ENCODE data around the gene PRKN.

PRKN gene

DNA sequence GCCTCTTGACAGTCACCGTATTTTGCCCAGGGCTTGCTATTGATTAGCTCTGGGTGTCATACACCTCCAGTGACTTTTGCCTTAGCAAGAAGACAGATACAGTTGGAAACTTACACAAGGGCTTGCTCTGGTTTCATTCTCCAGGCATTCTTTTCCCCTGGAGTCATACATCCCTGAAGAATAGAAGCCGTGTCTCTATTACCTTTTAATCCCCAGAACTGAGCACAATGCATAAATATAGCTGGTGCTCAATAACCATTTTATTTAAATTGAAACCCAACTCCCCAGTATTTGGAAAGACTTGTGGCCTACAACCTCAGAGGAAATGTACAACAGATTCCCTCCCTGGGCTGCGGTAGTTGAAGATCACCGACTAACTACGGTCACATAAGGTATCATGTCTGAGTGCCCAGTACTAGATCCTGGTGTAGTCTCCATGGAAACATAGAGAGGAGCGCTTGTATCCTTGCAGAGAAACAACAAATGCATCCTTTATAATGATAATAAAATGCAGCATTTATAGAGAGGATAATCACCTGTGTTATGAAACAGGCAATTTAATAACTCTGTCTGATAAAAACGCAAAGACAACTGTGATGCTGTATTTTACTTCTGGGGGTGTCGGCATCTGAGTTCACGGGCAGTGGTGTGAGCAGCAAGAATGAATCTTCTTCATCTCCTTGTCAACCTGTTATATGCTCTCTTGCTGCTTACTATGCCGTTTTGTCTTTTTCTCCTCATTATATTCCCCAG is 1052.5 kb downstream of the PRKN start:
- no peak for DNase-seq

- no peak for DNase-seq
Measured at GRCh38 chr6:161673026-161673425, 1054.5 kb downstream of the PRKN start.

DNA sequence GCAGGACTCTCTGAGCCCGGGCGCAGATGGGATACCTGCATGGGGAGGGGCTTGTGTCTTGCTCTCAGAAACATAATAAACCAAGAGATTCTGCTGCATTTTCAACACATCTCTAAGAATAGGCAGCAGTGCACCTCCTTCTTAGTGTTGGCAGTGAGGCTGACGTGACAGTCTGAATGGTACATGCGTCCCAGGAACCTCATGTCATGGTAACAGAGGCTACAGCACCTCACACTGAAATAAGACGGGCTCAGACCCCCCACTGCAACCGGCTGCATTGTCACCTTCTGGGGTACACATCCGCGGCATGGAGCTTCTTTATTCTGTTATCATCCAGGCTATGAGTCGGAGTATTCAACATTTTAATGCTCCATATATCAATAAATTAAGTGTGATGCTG is 1056.4 kb downstream of the PRKN start:
- no peak for DNase-seq

DNA sequence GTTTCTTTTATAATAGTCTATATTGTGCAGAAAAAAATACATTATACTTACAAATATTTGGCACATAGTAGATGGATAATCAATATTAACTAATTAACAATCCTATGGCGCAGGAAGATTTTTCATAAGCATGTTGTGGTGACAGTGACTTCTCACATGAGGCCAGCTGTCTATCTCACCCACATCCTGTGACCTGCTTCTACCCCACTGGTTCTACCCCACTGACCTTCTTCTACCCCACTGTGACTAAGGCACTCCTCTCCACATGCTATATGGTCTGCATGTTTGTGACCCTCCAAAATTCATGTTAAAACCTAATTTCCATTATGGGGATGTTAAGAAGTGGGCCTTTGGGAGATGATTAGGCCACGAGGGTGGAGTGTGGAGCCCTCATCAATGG is 1058.9 kb downstream of the PRKN start:
- DNase-seq = no peak

- no peak for DNase-seq
Measured at GRCh38 chr6:161667957-161668356, 1059.6 kb downstream of the PRKN start.

DNA sequence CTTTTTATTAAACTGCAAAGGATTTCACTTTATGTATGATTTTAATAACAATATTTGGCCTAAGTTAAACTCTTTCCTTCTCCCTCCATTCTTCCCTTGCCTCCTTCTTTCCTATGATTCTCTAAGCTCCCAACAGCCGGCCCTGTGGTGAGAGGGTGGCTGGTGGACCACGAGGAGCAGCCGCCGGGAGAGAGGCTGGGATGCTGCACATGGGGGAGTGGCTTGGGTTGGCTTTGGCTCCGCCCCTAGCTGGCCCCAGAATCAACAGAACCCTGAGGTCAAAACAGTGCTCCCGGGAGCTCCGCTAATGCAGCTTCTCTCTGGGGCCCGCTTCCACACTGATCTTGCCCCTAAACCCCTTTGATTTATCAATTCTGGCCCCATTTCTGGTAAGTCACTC is 1063.9 kb downstream of the PRKN start:
- DNase-seq = no peak

DNA sequence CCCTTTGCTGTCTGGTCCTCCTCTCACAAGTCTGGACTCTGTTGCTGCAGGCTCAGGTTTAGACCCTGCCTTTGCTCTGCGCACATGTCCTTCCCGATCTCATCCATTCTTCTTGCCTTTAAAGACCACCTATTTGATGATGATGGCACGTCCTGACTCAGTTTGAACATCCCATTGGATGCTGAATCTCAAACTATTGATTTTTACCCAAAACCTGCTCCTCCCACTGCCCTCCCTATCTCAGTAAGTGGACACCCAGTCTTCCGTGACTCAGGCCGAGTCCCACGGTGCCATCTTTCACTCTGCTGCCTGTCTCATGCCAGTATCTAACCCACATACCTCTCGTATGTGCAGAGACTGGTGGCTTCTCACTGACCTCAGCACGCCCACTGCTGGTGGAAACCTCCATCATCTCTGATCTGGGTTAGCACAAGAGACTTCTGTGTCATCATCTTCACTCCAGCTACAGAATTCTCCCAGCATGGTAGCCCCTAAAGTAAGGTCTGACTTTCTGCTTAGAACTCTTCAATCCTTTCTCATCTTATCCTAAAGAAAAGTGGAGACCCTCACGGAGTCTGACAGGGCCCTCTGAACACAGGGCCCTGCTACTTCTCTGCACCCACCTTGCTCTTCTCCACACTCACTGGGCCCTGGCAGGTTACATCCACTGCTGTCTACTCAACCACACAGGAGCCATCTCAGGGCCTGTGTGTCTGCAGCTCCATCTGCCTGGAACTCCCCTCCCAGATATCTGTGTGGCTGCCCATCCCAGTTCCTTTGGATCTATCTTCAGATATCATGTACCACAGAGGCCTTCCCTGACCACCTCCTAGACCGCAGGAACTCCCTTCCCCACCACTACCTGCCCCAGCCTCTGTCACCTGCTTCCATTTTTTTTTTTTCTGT is 1066.6 kb downstream of the PRKN start:
- DNase-seq = no peak

GRCh38 chr6:161658211-161658610 is 1069.4 kb downstream of the PRKN start:
- no peak for DNase-seq

DNA sequence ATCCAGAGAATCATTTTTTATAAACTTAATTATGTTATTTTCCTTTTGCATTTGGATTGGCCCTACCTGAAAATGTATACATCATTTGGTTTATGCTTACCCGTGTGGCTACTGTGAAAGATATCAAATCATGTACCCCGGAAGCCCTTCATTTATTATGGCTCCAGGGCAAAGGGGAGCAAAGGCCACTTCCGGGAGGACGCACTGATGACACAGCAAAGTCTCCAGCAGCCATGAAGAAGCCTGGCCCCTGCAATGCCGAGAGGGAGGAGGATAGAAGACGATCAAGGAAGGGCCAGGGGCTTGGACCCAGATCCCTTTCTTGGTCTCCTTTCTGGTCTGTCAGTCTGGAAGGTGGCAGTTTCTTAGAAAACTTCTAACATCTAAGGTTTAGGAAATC is 1073.4 kb downstream of the PRKN start:
- DNase-seq = no peak

DNA sequence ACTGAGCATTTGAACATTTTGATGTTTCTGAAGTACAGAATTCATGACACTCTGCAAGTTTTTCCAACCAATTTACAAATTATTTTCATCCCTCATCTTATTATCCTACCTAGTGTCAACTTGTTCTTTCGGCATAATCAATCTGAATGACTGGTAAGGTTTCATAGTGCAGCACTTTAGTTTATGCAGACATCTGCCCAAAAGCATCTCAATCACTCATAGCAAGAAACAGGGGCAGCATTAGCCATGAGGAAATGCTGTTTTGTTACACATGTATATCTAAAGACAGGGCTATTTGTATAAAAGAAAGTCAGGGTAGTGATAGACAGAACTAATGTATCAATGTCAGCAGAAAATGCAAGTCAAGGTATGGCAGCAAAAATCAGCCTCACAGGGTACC is 1075.6 kb downstream of the PRKN start:
- no peak for DNase-seq

GRCh38 chr6:161649841-161650240 is 1077.7 kb downstream of the PRKN start:
- no peak for DNase-seq

GRCh38 chr6:161649068-161649467 is 1078.5 kb downstream of the PRKN start:
- DNase-seq = no peak

DNA sequence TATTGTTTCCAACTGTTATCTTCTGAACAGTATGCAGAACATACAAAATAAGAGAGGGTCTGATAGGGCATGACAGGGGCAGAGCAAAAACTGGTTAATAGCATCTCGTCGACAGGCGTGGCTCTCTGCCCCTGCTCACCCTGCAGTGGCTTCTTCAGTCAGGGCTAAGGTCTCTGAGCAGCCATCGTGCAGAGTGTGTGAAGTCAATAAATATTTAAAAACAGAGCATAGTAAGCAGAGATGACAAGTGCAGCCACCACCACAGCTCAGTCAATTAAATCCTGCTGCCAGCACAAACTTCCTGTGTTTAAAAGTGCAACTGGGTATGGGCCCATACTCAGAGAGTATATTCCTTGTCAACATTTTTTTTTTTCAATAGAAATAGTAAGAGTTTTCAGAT is 1080.3 kb downstream of the PRKN start:
- DNase-seq = no peak

DNA sequence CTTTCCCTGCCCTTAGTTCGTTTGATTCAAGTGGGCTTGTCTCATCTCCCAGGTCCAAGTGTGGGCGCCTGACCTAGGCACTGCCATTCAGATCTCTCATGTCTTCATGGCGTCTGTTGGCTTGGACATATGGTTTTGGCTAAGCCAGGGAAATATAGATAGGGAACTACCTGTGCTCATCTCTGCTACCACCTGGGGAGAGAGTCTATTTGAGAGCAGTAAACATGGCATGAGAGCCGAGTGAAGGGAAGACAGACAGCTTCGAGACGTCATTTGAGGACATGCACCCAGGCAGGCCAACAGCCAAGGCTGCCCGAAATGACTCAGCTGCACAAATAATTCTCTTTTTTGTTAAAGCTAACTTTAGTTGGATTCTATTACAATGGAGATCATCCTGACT is 1083.0 kb downstream of the PRKN start:
- DNase-seq = no peak

GRCh38 chr6:161641175-161641574 is 1086.4 kb downstream of the PRKN start:
- DNase-seq = no peak

DNA sequence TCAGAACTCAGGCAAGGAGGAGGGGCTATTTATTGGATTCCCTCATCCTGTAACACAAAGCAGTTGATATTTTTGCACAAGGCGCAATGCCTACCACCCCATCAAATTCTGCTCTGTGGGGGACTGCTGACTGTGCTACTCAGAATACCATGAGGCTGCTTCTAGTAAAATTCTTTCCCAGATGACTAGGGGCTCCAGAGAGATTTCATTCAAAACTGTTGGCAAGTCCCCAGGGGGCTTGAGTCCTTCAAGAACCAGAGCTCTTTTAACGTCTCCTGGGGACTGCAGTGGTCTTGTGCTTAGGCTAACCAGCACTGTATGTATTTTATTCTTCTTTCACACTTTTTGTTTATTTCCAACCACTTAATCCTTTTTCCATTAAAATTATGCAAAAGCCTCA is 1087.8 kb downstream of the PRKN start:
- no peak for DNase-seq

DNA sequence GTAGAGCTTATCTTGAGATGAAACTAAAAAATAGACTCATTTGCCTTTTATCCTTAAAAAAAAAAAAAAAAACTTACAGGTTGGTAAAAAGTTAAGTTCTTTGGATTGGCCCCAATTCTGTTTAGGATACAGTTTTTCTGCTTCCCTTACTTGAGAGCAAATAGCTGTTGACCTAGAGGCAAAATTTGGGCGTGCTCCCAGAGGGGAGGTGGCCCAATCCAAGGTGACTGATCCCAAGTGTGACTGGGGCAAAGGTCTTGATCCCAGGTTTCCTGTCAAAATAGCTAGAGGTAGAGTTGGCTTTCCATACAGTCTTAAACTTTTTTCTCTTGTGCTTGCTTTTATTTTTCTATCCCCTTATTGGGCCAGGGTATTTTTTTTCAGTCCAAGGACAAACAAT is 1089.9 kb downstream of the PRKN start:
- no peak for DNase-seq

GRCh38 chr6:161636882-161637430 is 1090.6 kb downstream of the PRKN start:
- no peak for DNase-seq

DNA sequence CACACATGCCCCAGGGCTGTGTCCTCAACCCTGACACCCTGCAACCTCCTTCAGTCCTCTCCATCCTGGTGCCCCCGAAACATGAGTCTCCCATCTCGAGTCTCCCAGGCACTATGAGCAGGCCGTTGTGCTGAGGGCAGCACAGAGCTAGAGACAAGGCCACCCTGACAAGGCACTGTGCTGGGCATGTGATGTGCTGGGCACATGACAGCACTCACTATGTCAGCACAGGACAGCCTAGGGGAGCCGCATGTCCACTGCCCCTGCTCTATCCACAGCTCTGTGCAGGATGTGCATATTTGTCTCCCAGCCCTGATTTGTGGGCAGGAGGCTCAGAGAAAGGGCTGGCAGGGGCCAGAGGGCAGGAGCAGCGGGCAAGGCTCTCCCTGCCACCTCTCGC is 1091.6 kb downstream of the PRKN start:
- DNase-seq = no peak

GRCh38 chr6:161634916-161635315 is 1092.7 kb downstream of the PRKN start:
- DNase-seq = no peak

DNA sequence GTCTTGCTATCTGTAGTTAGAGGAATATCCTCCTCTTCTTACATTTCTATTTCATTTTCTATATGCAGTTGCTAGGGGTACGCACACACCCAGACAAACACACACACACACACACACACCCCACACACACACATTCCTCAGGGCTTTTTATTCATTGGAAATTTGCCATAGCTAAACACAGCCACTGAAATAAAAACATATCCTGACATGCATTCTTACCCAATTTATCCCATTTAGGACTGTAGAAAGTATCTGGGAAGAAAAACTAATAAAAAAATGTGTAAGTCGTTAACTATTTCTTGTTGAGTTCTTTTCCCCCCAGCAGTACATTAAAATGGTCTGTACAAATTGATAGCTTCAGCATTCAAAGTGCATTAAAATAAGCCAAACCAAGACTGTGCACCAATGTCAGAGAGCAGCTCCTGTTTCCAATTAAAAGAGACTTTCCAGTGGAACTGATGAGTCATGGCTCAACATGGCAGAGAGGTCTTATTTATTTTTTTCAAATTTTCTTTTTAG is 1095.8 kb downstream of the PRKN start:
- DNase-seq = no peak

DNA sequence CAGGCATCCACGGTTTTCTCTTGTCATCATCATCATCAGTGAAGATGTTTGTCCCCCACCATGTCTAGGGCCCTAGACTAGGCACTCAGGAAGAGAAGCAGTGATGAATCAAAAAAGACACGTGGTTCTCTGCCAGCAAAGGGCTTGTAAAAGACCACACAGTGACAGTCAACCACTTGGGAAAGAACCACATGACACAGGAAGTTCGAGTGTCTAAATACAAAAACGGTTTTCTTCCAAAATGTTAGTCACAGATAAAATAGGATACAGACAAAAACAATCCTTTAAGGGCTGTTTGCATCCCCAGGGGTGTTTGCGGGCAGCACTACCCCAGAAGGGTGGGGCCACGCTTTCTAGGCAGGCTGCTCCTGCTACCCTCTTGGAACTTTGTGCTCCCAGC is 1096.9 kb downstream of the PRKN start:
- no peak for DNase-seq

DNA sequence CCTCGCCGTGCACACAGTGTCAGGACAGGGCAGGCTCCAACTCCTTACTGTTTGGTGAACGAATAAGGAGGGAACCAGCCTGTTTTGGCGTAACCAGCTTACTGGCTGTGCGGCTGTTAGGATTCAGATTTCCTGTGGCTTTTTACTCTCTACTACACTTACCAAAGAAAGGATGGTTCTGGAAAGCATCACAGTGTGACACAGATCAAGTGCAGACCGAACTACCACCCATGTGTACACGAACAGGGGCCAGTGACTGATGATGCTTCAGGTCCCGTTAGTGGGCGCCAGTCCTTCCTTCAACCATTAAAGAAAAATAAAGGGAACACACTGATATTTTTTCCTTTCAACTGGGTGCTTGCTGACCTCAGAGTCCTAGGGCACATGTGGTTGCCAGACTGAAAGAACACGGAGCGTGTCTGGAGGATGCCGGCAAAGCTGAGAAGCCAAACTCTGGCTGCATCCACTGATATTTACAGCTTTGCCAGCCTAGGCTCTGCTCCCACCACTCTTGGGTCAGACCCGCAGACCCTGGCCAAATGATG is 1101.4 kb downstream of the PRKN start:
- no peak for DNase-seq

DNA sequence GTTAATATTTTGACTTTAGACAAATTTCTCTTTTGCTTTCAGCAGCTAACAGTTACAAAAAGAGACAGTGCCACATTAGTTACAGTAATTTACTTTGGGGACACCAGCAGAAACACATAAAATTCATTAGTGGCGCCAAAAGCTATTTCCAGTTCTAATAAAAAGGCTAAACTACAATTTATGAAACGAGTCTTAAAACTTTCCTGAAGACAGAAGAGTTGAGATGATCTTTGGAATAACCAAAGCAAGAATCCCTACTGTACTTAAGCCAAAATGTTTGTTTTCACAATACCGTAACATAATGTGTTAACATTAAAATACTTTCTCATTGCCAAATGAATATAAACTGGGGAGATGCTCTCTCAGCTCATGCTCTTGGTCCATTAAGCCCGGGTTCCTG is 1103.5 kb downstream of the PRKN start:
- DNase-seq = no peak
